Kidney epithelial cell (primary cell): ENCODE data around the gene ENTHD1. TPM values are rescaled to one million over a fixed set of nuclear protein-coding genes. Genes with fewer than 3 reads are reported as not detected.

Experiments
- DNase-seq: peaks from one replicate; pipeline ENCODE4 v3.0.0-alpha.2; 2010; ENCODE audit warnings: low read depth
- H3K27me3 ChIP-seq: 2 replicates; pipeline ENCODE4 v1.6.0; 2011; ENCODE audit warnings: low read length; ENCODE audit not compliant: control insufficient read depth, insufficient read depth
- H3K36me3 ChIP-seq: 2 replicates; pipeline ENCODE4 v1.5.1; 2011; ENCODE audit warnings: low read length; ENCODE audit not compliant: control insufficient read depth, insufficient read depth
- H3K4me3 ChIP-seq: 2 replicates; pipeline ENCODE4 v1.5.1; 2011; ENCODE audit warnings: low read depth, mild to moderate bottlenecking, control low read depth, low read length
- CTCF ChIP-seq: IDR thresholded peaks from 2 replicates; pipeline ENCODE4 v1.5.1; 2011; ENCODE audit warnings: mild to moderate bottlenecking, moderate library complexity, low read length, control low read depth, inconsistent platforms; ENCODE audit not compliant: insufficient read depth, poor library complexity, severe bottlenecking
- total RNA-seq: library from RNA; depleted of rRNA; stranded (reverse); fragments of >200 nt; gene quantifications from 2 replicates; pipeline ENCODE4 v1.2.3, GENCODE V29; 2015

The ENTHD1 gene
- not detected in 2 replicates for total RNA-seq

DNA sequence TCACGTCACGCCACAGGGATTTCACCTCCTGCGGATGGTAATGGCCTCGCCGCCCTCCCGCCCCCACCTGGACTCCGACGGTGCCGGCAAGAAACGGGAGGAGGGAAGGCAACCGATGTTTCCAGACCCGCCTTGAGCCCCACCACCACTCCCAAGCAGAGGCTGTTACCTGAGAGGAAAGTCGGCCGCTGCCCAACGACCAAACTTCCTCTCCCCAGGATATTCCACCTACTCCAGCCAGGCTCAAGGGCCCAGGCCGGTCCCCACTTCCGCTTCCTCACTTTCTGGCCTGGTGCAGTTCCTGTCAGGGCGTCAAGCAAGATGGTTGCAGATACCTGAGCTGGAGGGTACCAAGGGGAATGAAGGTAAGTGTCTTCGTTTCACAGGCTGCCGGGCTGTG lies at the start of gene ENTHD1:
Gene ENTHD1, minus strand, starts transcription at position 235 of the 400 bp plus-strand sequence. CDS start 6,012 bp downstream, outside the sequence.
- DNase-seq: no peak
- H3K27me3 ChIP-seq: peaks cover 7% of the 10 kb centered on the region
- no peak for TF ChIP-seq CTCF
- no peaks in the 10 kb centered on the region for H3K36me3 ChIP-seq
- no peak within 1 kb of the TSS for H3K4me3 ChIP-seq

- H3K36me3 ChIP-seq: no peaks in the 10 kb centered on the region
- no peak for DNase-seq
- TF ChIP-seq CTCF: no peak
- no peaks in the 10 kb centered on the region for H3K27me3 ChIP-seq
- H3K4me3 ChIP-seq: no peak overlapping the region
Measured at GRCh38 chr22:39943337-39943736, 49.8 kb upstream of the ENTHD1 start.

- no peak for DNase-seq
- Histone ChIP-seq H3K27me3 (no peaks in the 10 kb centered on the region), H3K36me3 (no peaks in the 10 kb centered on the region)
Measured at GRCh38 chr22:39942439-39943230, 49.1 kb upstream of the ENTHD1 start.

DNA sequence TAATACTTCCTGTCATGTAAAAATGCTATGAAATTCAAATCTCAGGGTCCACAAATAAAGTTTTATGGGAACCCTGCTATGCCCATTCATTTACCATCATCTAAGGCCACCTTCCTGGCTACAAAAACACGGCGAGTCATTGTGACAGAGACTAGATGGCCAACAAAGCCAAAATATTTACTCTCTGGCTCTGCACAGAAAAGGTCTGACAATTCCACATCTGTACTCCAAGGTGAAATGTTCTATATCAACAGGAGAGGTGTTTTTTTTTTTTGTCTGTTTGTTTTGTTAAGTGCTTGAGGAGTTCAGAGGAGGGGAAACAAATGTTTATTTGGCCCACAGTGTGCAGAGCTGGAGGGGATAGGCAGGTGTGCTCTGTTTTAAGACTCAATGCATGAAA lies 48.0 kb upstream of the ENTHD1 start:
- DNase-seq: no peak
- no peak overlapping the region for H3K4me3 ChIP-seq

More at GRCh38 chr22:39942439-39943230, 49.1 kb upstream of the ENTHD1 start:
- no peak for TF ChIP-seq CTCF
- H3K4me3 ChIP-seq: no peak overlapping the region

GRCh38 chr22:39940757-39941305 lies 47.3 kb upstream of the ENTHD1 start:
- no peak for DNase-seq
- TF ChIP-seq CTCF: no peak
- peaks cover 10% of the 10 kb centered on the region for H3K27me3 ChIP-seq
- no peak overlapping the region for H3K4me3 ChIP-seq
- no peaks in the 10 kb centered on the region for H3K36me3 ChIP-seq

More for the DNA sequence above, 48.0 kb upstream of the ENTHD1 start:
- no peak for TF ChIP-seq CTCF
- Histone ChIP-seq H3K36me3 (no peaks in the 10 kb centered on the region), H3K27me3 (peaks cover 7% of the 10 kb centered on the region)
